AG10803 (cell line): ENCODE measurements around the gene LAP3.

Experiments
- DNase-seq: peaks from one replicate; pipeline ENCODE4 v3.0.0; 2010; ENCODE audit warnings: low read depth
- H3K4me3 ChIP-seq: 2 replicates; pipeline ENCODE4 v1.5.1; 2011; ENCODE audit warnings: mild to moderate bottlenecking, low read length, control low read depth
- TF ChIP-seq, protein P1 (sequence below): conservative IDR thresholded peaks from 2 replicates; pipeline ENCODE4 v1.5.1; 2011; ENCODE audit warnings: mild to moderate bottlenecking, low read length, control low read depth, inconsistent platforms

LAP3 gene

DNA sequence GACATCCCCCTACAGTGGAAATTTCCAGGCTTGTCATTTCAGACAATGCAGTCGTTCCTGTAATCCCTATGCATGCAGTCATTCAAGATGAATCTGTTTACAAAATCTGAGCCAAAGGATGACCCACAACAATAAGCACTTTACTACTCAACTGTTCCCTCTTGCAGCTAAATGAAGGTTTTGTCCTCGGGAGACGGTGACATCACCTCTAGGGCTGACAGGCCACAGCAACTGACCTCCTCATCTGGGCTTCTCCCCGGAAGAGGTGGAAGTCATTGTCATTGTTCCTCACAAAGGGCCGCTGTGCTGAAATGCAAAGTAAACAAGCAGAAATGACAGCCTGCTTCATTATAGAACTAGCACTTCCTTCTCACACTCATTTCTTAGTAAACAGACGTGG lies 32.8 kb upstream of the LAP3 start:
- TF ChIP-seq, protein P1, sequence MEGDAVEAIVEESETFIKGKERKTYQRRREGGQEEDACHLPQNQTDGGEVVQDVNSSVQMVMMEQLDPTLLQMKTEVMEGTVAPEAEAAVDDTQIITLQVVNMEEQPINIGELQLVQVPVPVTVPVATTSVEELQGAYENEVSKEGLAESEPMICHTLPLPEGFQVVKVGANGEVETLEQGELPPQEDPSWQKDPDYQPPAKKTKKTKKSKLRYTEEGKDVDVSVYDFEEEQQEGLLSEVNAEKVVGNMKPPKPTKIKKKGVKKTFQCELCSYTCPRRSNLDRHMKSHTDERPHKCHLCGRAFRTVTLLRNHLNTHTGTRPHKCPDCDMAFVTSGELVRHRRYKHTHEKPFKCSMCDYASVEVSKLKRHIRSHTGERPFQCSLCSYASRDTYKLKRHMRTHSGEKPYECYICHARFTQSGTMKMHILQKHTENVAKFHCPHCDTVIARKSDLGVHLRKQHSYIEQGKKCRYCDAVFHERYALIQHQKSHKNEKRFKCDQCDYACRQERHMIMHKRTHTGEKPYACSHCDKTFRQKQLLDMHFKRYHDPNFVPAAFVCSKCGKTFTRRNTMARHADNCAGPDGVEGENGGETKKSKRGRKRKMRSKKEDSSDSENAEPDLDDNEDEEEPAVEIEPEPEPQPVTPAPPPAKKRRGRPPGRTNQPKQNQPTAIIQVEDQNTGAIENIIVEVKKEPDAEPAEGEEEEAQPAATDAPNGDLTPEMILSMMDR, result no peak
- no peak overlapping the region for H3K4me3 ChIP-seq
- peak; percentile 23 for DNase-seq

DNA sequence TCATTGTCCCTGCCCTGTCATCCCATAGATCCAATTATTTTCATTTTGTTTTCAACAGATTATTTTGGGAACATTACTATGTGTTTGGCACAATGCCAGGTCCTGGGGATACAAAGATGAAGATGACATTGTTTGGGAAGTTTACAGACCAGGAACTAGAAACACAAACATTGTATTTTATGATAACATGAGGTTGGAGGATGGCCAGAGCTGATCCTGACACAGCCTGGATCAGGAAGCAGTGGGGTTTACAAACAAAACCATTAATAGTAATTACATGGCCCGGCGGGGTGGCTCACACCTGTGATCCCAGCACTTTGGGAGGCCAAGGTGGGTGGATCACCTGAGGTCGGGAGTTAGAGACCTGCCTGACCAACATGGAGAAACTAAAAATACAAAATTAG lies 32.2 kb upstream of the LAP3 start:
- TF ChIP-seq, protein P1, result no peak
- H3K4me3 ChIP-seq, result no peak overlapping the region
- no peak for DNase-seq

DNA sequence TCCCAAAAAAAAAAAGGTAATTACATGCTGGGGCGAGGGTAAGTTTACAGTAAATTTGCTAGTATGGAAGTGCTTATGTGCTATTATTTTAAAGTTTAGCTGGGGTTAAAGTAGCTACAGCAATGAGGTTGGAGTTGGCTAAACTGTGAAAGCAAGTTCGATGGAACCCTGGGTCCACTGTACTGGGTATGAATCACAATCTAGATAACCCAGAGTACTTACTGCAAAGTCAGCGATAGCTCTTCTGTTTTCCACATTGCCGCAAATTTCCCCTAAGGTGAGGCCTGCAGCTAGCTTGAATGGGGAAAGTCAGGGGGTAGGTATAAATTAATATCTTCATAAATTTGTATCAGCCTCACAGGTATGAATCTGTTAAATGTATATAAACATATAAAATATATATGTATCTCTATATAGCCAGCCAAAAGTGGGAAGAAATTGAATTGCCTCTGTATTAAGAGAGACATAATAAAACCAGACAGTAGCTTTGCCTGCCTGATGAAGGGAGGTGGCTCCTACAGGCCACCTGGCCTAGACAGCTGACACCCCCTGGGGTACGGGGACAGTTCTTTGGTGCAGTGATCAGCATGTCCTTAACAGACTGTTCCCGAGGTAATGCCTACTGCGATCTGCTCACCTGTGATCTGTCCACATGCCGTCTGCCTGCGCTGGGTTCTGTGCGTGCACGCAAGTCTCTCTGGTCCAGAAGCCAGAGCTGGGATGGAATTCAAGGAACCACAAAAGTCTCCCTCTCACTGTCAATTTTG lies 31.4 kb upstream of the LAP3 start:
- no peak for DNase-seq
- no peak overlapping the region for H3K4me3 ChIP-seq
- TF ChIP-seq, protein P1, result no peak

DNA sequence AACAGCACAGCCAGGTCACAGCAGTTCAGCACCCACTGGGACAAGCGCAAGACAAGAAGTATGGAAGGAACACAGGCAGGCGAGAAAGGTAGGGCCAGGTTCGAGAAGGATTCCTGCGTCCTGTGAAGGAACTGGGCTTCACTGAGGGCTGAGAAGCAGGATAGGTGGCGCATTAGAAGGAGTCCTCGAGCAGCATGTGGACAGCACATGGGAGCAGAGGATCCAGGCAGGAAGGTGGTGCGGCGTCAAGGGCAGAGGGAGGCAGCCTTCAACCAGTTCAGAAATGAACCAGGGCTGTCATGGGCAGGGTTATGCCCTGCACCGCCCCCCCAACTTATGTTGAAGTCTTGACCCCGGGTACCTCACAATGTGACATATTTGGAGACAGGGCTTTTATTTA lies 30.8 kb upstream of the LAP3 start:
- TF ChIP-seq, protein P1, result no peak
- H3K4me3 ChIP-seq, result no peak overlapping the region
- no peak for DNase-seq

DNA sequence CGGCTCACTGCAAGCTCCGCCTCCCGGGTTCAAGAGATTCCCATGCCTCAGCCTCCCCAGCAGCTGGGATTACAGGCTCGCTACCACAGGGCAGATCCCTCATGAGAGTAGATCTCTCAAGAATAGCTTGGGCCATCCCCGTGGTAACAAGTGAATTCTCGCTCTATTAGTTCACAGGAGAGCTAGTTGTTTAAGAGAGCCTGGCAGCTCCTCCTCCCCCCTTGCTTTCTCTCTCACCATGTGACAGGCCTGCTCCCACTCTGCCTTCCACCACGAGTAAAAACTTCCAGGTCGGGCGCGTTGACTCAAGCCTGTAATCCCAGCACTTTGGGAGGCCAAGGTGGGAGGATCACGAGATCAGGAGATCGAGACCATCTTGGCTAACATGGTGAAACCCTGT lies 30.3 kb upstream of the LAP3 start:
- no peak overlapping the region for H3K4me3 ChIP-seq
- TF ChIP-seq, protein P1, result no peak
- DNase-seq, result no peak

DNA sequence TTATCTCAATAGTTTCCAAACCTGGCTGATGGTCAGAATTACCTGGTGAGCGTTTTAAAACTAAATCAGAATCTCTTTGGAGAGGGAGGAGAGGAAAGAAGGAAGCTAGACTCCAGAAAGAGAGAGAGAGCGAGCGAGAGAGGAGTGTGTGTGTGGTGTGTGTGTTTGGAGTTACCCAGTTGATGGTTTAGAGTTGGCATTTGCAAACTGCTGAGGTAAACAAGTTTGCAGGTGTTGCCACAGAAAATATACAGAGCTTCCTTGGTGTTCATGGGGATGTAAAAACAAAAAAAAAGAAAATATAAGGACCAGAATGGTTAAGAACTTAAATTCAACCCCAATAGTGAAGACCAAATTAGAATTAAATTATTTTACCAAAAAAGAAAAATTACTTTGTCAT lies 26.4 kb upstream of the LAP3 start:
- TF ChIP-seq, protein P1, result no peak
- no peak for DNase-seq
- H3K4me3 ChIP-seq, result no peak overlapping the region

DNA sequence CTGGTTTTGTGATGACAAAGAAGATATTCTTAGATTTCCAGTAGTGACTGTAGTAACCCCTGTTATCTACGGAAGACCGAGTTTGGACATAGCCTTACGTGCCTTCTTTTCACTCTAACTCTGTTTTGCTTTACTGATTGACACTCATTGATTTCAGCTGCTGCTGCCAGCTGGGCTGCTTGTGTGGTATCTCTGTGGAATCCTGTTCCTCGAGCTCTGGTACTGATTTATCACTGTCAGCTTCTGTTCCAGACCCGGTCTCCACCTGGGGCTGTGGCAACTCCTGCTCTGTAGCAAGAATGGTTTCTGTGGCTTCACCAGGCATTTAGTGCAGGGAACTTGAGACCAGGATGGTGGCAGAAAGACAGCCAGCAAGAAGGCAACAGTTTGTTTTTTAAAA lies 24.6 kb upstream of the LAP3 start:
- TF ChIP-seq, protein P1, result no peak
- peak; percentile 10 for DNase-seq

More for the DNA sequence above, 24.6 kb upstream of the LAP3 start:
- no peak overlapping the region for H3K4me3 ChIP-seq
